ENCODE results near the gene LRP2.

Gene LRP2

DNA sequence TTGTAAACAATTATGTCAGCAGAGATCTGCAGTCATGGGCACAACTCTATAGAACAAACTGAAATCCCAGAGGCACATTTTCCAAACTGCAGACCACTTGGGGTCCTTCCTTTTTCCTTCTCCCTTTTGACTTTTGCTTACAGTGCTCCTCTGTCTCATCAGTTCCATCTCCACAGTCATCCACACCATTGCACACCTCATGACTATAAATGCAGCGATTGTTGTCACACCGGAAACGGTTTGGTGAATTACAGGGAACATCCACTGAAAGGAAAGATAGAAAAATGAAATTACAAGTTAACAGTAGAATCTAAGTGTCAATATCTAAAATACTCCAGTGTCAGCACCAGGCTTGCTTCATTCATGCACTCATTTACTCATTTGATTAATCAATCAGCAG, 196.5 kb downstream of the LRP2 start:
- H3K9me3 ChIP-seq, result no peaks in the 10 kb centered on the region
- TF ChIP-seq Cebpa-rat (IDR thresholded peaks at IDR 0.05), result no peak
- H3K4me1 ChIP-seq, result no peaks in the 10 kb centered on the region
- no peaks in the 10 kb centered on the region for H4K20me1 ChIP-seq
- H3K9ac ChIP-seq, result no peak overlapping the region
- H3K27me3 ChIP-seq, result no peaks in the 10 kb centered on the region
- no peak overlapping the region for H3K27ac ChIP-seq
- H3K4me2 ChIP-seq, result no peak overlapping the region
- H3K4me3 ChIP-seq, result no peak overlapping the region
- no peaks in the 10 kb centered on the region for H3K36me3 ChIP-seq

DNA sequence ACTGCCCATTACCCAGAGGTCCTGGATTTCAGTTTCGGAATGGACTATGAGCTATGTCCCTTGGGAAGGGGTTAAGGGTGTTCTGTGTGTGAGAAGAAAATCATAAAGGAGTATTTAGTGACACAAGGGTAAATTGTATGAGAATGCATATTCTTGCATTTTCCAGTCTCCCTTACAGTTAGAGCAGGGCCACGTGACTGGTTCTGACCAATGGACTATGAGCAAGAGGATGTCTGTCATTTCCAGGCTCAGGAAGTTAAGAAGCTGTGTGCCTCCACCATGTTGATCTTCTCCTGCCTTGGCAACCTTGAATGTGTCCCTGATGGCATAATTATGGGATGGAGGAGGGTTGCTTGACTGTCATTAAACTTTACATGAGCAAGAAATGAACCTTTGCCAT, 198.0 kb downstream of the LRP2 start:
- H3K9me3 ChIP-seq, result no peaks in the 10 kb centered on the region
- H3K4me3 ChIP-seq, result no peak overlapping the region
- H3K4me2 ChIP-seq, result no peak overlapping the region
- no peak for TF ChIP-seq Cebpa-rat (IDR thresholded peaks at IDR 0.05)
- no peaks in the 10 kb centered on the region for H3K4me1 ChIP-seq
- H4K20me1 ChIP-seq, result no peaks in the 10 kb centered on the region
- H3K36me3 ChIP-seq, result no peaks in the 10 kb centered on the region
- no peak overlapping the region for H3K27ac ChIP-seq
- no peaks in the 10 kb centered on the region for H3K27me3 ChIP-seq
- no peak overlapping the region for H3K9ac ChIP-seq

DNA sequence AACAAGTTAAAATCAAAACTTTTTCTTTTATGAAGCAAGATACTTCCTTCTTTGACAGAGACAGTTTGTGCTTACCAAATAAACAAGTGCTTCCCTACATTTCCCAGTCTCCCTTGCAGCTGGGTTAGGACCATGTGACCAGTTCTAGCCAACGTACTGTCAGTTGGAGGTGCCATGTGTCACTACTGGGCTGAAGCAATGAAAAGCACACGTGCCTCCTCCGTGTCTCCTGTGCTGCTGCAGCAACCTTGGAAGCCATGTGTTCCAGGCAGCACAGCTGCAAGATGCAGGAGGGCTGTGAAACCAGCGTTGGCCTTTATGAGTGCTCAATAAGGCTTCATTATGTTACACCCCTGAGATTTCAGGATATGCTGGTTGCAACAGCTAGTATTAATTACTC, 199.7 kb downstream of the LRP2 start:
- no peaks in the 10 kb centered on the region for H3K9me3 ChIP-seq
- no peak for TF ChIP-seq Cebpa-rat (IDR thresholded peaks at IDR 0.05)
- H3K36me3 ChIP-seq, result no peaks in the 10 kb centered on the region
- H3K4me3 ChIP-seq, result no peak overlapping the region
- H3K4me1 ChIP-seq, result no peaks in the 10 kb centered on the region
- no peak overlapping the region for H3K4me2 ChIP-seq
- no peaks in the 10 kb centered on the region for H4K20me1 ChIP-seq
- no peak overlapping the region for H3K27ac ChIP-seq
- H3K27me3 ChIP-seq, result no peaks in the 10 kb centered on the region
- H3K9ac ChIP-seq, result no peak overlapping the region

DNA sequence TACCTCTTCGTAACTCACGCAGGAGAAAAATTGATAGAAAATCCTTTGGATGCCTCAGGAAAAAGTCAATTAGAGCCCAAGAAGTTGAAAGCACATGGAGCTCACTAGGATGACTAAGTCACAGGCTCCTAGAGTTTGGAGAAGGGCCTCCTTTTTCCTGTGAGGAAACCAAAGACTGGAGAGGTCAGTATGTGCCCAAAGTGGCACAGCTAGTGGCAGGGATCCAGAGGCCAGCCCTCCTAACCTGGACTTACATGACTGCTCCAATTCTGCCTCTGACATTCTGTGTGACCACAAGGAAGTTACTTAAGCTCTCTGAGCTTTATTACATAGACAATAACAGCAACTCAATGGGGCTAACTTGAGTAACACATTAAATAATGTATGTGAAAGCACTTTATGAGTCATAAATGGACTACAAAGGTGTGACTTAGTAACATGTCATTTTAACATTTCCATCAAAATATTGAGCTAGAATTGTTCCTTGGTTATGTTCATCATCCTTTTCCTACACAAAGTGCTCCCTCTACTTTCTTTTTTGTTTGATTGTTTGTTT, 201.3 kb downstream of the LRP2 start:
- no peak overlapping the region for H3K4me3 ChIP-seq
- no peaks in the 10 kb centered on the region for H3K4me1 ChIP-seq
- no peak overlapping the region for H3K27ac ChIP-seq
- H3K4me2 ChIP-seq, result no peak overlapping the region
- no peaks in the 10 kb centered on the region for H3K36me3 ChIP-seq
- H4K20me1 ChIP-seq, result no peaks in the 10 kb centered on the region
- no peaks in the 10 kb centered on the region for H3K9me3 ChIP-seq
- no peak overlapping the region for H3K9ac ChIP-seq
- TF ChIP-seq Cebpa-rat (IDR thresholded peaks at IDR 0.05), result no peak
- no peaks in the 10 kb centered on the region for H3K27me3 ChIP-seq

DNA sequence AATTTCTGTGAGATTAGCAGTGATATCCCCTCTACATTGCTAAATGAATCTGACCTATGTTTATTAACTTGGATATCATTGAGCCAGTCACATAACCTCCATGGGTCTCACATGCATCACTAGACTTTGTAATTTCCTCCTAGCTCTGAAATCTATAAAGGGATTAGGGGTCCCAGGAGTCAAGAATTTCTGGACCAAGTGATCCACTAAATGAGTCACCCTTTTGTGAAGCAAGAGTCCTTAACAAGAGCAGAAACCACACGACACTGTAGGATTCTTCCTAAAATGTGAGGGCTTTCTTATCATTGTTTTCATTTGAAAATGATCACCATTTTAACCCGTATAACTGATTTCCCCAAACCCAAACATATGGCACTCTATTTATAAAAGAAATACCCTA, 202.6 kb downstream of the LRP2 start:
- Histone ChIP-seq H3K9ac (no peak overlapping the region), H3K4me3 (no peak overlapping the region), H3K27me3 (no peaks in the 10 kb centered on the region), H3K36me3 (no peaks in the 10 kb centered on the region), H4K20me1 (no peaks in the 10 kb centered on the region), H3K27ac (no peak overlapping the region), H3K9me3 (no peaks in the 10 kb centered on the region), H3K4me1 (no peaks in the 10 kb centered on the region), H3K4me2 (no peak overlapping the region)
- TF ChIP-seq Cebpa-rat (IDR thresholded peaks at IDR 0.05), result no peak

DNA sequence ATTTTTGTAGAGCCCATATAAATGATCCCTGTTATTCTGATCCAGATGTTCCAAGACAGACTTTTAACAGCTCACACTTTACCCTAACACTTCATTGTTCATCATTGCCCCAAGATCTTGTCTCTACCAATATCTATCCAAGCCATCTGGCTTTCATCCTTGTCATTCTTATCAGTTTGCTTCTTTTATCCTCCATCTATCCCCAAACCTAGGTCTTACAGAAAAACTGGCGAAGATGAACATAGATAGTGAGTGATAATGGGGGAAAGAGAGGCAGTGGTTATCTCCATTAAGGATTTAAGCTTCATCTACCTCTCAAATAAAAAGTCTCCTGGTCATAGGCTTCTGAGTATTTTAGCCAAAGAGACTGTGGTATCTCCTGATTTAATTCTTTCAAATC, 203.5 kb downstream of the LRP2 start:
- H3K27me3 ChIP-seq, result no peaks in the 10 kb centered on the region
- no peak overlapping the region for H3K4me2 ChIP-seq
- H4K20me1 ChIP-seq, result no peaks in the 10 kb centered on the region
- H3K36me3 ChIP-seq, result no peaks in the 10 kb centered on the region
- no peak for TF ChIP-seq Cebpa-rat (IDR thresholded peaks at IDR 0.05)
- peaks cover 6% of the 10 kb centered on the region; the same call in 1 of the 2 replicates for H3K9me3 ChIP-seq
- no peak overlapping the region for H3K4me3 ChIP-seq
- no peak overlapping the region for H3K9ac ChIP-seq
- H3K27ac ChIP-seq, result no peak overlapping the region
- H3K4me1 ChIP-seq, result no peaks in the 10 kb centered on the region

DNA sequence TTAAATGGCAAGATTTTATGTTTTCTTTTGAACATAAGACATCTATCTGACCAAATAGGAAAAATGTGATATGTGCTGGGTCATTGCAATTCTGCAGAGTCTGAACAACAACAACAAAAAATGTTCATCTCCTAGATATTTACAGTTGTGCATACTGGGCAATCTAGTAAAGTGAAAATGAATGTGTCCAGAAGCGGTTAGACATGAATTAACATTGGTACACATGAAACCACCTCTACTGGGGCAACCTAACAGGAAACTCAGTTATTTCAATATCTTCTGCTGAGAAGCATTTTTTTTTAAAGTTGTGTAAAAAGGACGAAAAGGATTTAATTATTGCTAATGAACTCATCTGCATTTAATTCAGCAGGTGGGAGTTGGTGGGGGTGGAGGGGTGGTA, 216.1 kb downstream of the LRP2 start:
- H3K4me1 ChIP-seq, result peaks cover 13% of the 10 kb centered on the region
- H3K4me2 ChIP-seq, result no peak overlapping the region
- TF ChIP-seq Cebpa-rat (IDR thresholded peaks at IDR 0.05), result no peak
- no peak overlapping the region for H3K27ac ChIP-seq
- no peaks in the 10 kb centered on the region for H3K36me3 ChIP-seq
- no peaks in the 10 kb centered on the region for H3K9me3 ChIP-seq
- H3K4me3 ChIP-seq, result no peak overlapping the region
- H4K20me1 ChIP-seq, result no peaks in the 10 kb centered on the region
- no peaks in the 10 kb centered on the region for H3K27me3 ChIP-seq
- no peak overlapping the region for H3K9ac ChIP-seq

DNA sequence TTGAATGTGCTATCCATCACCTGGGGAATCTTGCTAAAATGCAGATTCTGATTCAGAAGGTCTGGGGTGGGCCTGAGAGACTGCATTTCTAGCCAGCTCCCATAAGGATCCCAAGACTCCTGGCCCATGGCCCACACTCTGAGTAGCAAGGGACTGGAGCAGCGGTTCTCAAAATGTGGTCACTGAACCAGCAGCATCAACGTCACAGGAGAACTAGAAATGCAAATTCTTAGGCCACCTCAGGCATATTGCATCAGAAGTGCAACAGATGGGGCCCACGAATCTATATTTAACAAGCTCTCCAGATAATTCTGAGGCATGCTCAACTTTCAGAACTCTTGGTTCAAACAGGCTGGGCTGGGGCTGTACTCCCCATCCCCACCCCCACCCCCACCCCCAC, 218.3 kb downstream of the LRP2 start:
- no peak overlapping the region for H3K4me3 ChIP-seq
- H3K9ac ChIP-seq, result no peak overlapping the region
- H3K27ac ChIP-seq, result no peak overlapping the region
- no peak overlapping the region for H3K4me2 ChIP-seq
- peaks cover 13% of the 10 kb centered on the region for H3K4me1 ChIP-seq
- H3K27me3 ChIP-seq, result no peaks in the 10 kb centered on the region
- H3K9me3 ChIP-seq, result no peaks in the 10 kb centered on the region
- no peaks in the 10 kb centered on the region for H3K36me3 ChIP-seq
- no peak for TF ChIP-seq Cebpa-rat (IDR thresholded peaks at IDR 0.05)
- H4K20me1 ChIP-seq, result no peaks in the 10 kb centered on the region

DNA sequence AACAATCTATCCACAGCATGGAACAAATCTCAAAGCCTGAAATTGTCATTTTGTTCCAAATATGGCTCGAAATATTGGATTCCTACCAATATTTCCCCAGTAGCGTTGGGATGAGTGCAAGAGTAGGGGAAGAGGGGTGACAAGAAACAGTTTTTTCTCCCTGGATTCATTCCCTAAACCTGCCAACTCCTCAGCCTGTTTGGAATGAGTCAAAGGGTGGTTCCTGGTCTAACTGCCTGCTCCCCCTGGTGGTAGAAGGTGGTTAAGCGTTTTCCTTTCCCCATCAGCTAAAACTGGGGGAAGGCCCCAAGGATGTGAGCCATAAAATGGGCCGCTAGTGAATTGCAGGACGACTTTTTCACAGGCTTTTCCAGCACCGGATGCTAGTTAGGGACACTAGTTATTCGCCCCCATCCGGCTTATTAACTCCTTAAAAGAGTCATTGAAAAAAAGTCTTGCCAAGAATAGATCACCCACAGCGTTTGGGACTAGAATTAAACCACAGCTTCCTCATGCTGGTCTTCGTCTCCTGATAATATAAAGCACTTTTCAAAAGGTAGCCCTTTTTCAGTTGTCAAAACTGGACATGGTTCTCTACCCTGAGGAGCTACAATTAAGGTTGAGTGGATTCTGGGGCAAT, 220.5 kb downstream of the LRP2 start:
- no peaks in the 10 kb centered on the region for H3K36me3 ChIP-seq
- H3K9ac ChIP-seq, result no peak overlapping the region
- peaks cover 13% of the 10 kb centered on the region for H3K4me1 ChIP-seq
- H3K27me3 ChIP-seq, result no peaks in the 10 kb centered on the region
- H3K27ac ChIP-seq, result no peak overlapping the region
- no peaks in the 10 kb centered on the region for H4K20me1 ChIP-seq
- no peak for TF ChIP-seq Cebpa-rat (IDR thresholded peaks at IDR 0.05)
- no peak overlapping the region for H3K4me3 ChIP-seq
- no peaks in the 10 kb centered on the region for H3K9me3 ChIP-seq
- H3K4me2 ChIP-seq, result peak overlapping the region; percentile 55

DNA sequence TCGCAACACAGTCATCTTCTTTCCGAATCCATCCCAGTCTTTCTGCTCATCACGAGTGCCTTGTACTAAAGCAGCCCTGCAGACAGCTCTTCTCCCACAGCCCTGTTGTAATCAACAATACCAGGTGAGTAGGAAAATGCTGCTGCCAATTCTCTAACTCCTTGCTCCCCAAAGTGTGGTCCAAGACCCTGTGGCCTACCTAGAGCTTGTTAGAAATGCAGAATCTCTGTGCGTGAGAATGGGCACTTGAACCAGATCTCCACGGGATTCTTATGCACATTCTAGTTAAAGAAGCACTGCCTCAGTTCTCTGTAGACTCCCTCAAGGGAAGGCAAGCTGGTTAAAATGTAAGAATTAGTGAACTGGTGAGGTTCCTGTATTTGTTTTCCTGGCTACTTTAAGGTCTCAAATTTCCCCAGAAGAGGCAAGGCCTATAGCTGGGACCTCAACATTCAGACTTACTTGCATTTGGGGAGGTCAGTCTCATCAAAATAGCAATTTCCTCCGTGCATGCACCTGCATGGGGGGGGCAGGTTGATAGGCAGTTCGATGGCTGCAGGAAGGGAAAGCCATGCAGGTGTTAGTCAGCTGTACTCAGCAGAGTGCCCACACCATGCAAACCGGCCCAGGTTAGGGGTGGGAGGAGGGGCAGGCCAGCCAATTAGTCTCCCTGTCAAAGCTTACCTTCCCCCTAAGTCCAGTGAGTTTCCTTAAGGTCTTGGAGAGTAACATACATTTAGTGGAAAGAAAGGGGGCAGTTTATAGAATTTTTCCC, 222.2 kb downstream of the LRP2 start:
- Histone ChIP-seq H3K27ac (no peak overlapping the region), H4K20me1 (no peaks in the 10 kb centered on the region), H3K4me2 (no peak overlapping the region)

More for the DNA sequence above, 222.2 kb downstream of the LRP2 start:
- no peaks in the 10 kb centered on the region for H3K27me3 ChIP-seq
- H3K4me3 ChIP-seq, result no peak overlapping the region
- H3K36me3 ChIP-seq, result no peaks in the 10 kb centered on the region
- no peak overlapping the region for H3K9ac ChIP-seq
- no peaks in the 10 kb centered on the region for H3K9me3 ChIP-seq
- no peak for TF ChIP-seq Cebpa-rat (IDR thresholded peaks at IDR 0.05)
- peaks cover 13% of the 10 kb centered on the region for H3K4me1 ChIP-seq
